ENCODE results near the gene ANXA5. TPM values are rescaled to one million over a fixed set of nuclear protein-coding genes. Genes with fewer than 3 reads are reported as not detected.

The ANXA5 gene
- total RNA-seq, 1 experiment from 2014 or later = 280 TPM

GRCh38 chr4:121669163-121669550 is 27.6 kb downstream of the ANXA5 start:
- no peak for ATAC-seq
- intact Hi-C loops (cut with micrococcal nuclease) = loop anchor here (2.0 kb wide), 2 partner anchors 18 to 60 kb away; no protein-coding TSS in a partner anchor
- Histone ChIP-seq H3K9ac (ENCODE audit: low read length) (no peak overlapping the region), H3K9me3 (ENCODE audit: low read length) (no peaks in the 10 kb centered on the region), H3K27ac (ENCODE audit: low read length) (peak overlapping the region; percentile 70), H3F3A (ENCODE audit: low read length, unreplicated experiment) (peaks cover 7% of the 10 kb centered on the region), H4K20me1 (ENCODE audit: low read length) (no peaks in the 10 kb centered on the region), H2AFZ (ENCODE audit: low read length) (no peak overlapping the region), H3K4me1 (ENCODE audit: insufficient read depth, low read length) (peaks cover 27% of the 10 kb centered on the region), H3K4me3 (ENCODE audit: low read length) (no peak overlapping the region), H3K4me2 (ENCODE audit: low read length) (no peak overlapping the region), H3K27me3 (ENCODE audit: low read length) (no peaks in the 10 kb centered on the region), H3K9me2 (replicated peaks; ENCODE audit: low read length) (no peaks in the 10 kb centered on the region), H3K79me2 (ENCODE audit: low read length) (0 out of 2 replicates have a peak, but pooled peaks cover 3% of the 10 kb centered on the region), H3K36me3 (ENCODE audit: low read depth, low read length) (peaks cover 72% of the 10 kb centered on the region)
- no peak for DNase-seq
- BruUV-seq (replicated peaks) = no TSS peak
- no peak for TF ChIP-seq CTCF (conservative IDR thresholded peaks at IDR 0.05; ENCODE audit: low read depth, low read length)
- no peak for TF ChIP-seq EZH2phosphoT487 (IDR thresholded peaks at IDR 0.05; ENCODE audit: borderline replicate concordance, low read length)
- TF ChIP-seq EZH2 (IDR thresholded peaks at IDR 0.05; ENCODE audit: low read length, unreplicated experiment) = no peak
- ChIA-PET CTCF (no interaction called here), POLR2A (ENCODE audit: unreplicated experiment) (interaction anchor here (1.2 to 1.6 kb wide), 2 partner anchors 17 to 27 kb away, joined by 7 to 22 read pairs; no protein-coding TSS in a partner anchor)

DNA sequence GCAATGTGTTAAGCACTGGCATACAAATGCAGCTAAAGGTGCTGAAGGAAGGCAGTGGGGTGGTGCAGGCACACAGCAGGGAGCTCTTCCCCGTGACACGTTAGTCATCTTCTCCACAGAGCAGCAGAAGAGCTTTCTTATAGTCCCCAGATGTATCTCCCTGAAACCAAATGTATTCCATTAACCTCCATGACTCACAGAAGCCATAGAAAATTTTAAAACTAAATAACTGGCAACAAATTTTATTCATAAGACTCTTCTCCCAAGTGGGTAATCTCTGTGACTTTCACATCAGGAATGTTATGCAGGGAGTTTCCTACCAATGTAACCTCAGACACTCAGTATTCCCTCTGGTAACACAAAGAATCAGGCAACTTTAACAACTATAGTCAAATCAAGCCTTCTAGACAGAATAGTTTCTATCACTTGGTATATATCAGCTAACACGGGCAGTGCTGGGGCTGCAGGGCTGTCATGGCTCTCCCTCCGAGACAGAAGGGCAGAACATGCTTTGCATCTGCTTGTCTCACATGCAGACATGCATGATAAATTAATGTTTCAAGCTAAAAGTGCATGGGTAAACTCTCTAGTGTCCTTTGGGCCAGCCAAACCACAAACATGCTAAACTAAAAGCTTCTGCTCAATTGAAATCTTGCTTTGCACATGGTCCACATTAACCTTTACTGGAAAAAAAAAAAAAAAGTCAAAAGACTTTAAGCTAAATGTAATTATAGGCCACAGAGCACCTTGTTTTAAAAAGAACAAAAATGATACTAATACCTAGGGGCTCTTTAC is 28.2 kb downstream of the ANXA5 start:
- Histone ChIP-seq H3K9me2 (replicated peaks; ENCODE audit: low read length) (no peaks in the 10 kb centered on the region), H3F3A (ENCODE audit: low read length, unreplicated experiment) (peaks cover 7% of the 10 kb centered on the region), H3K4me1 (ENCODE audit: insufficient read depth, low read length) (peaks cover 27% of the 10 kb centered on the region), H3K4me3 (ENCODE audit: low read length) (no peak overlapping the region), H3K4me2 (ENCODE audit: low read length) (no peak overlapping the region), H3K27me3 (ENCODE audit: low read length) (no peaks in the 10 kb centered on the region), H4K20me1 (ENCODE audit: low read length) (no peaks in the 10 kb centered on the region), H3K36me3 (ENCODE audit: low read depth, low read length) (peaks cover 72% of the 10 kb centered on the region), H3K9me3 (ENCODE audit: low read length) (no peaks in the 10 kb centered on the region), H2AFZ (ENCODE audit: low read length) (no peak overlapping the region), H3K79me2 (ENCODE audit: low read length) (0 out of 2 replicates have a peak, but pooled peaks cover 3% of the 10 kb centered on the region), H3K27ac (ENCODE audit: low read length) (peak overlapping the region; percentile 70), H3K9ac (ENCODE audit: low read length) (no peak overlapping the region)
- ChIA-PET POLR2A (ENCODE audit: unreplicated experiment) (interaction anchor here (1.2 to 1.6 kb wide), 2 partner anchors 18 to 27 kb away, joined by 7 to 22 read pairs; no protein-coding TSS in a partner anchor), CTCF (no interaction called here)
- DNase-seq (peak; percentile 59), ATAC-seq (peak; percentile 61)
- TSS peak; percentile 73 for BruUV-seq (replicated peaks)
- intact Hi-C loops (cut with micrococcal nuclease) = loop anchor here (2.0 kb wide), 2 partner anchors 18 to 60 kb away; no protein-coding TSS in a partner anchor
- TF ChIP-seq CTCF (conservative IDR thresholded peaks at IDR 0.05; ENCODE audit: low read depth, low read length) = no peak
- TF ChIP-seq EZH2phosphoT487 (IDR thresholded peaks at IDR 0.05; ENCODE audit: borderline replicate concordance, low read length) = no peak
- TF ChIP-seq EZH2 (IDR thresholded peaks at IDR 0.05; ENCODE audit: low read length, unreplicated experiment) = no peak

Measured in PC-3 (cell line).